HG02870 (cell line): ENCODE measurements around the gene RAB28.

Experiments
- ATAC-seq: cut with Tn5 transposase; IDR thresholded peaks from one replicate; pipeline ENCODE4 v1.9.1; 2021; ENCODE audit warnings: mild to moderate bottlenecking, moderate library complexity; ENCODE audit not compliant: unreplicated experiment

Gene RAB28

DNA sequence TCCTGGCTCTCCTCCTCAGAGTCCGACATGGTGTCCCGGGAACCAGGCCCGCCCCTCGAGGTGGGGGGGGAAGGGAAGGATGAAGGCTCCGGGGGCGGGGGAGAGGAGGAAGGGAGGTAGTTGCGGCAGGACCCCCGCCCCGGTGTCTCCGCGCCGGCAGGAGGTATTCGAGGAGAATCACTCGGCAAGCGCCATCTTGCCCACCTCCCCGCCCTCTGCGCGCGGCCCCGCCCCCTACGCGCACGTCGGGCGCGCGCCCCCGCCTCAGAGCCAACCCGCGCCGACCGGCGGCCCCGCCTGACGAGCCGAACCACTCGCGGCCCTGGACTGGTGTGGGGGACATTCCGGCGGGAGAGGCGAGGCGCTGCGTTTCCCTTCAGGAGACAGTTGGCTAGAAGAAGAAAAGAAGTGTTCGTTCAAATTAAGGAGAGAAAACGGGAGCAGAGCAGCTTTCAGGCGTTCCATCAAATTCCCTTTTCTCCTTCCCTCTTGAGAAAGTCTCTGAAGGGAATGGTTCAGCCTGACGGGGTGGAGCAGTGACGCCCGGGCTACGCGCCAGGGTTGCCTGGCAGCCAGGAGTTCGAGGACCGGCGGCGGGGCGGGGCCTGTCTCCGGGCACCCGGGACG is at the start of gene RAB28:
TSS of gene RAB28 (minus strand) at position 219 of the 627 bp plus-strand sequence.
- peak; percentile 96 for ATAC-seq

GRCh38 chr4:13531625-13531998 is 47.5 kb upstream of the RAB28 start:
- ATAC-seq: no peak

DNA sequence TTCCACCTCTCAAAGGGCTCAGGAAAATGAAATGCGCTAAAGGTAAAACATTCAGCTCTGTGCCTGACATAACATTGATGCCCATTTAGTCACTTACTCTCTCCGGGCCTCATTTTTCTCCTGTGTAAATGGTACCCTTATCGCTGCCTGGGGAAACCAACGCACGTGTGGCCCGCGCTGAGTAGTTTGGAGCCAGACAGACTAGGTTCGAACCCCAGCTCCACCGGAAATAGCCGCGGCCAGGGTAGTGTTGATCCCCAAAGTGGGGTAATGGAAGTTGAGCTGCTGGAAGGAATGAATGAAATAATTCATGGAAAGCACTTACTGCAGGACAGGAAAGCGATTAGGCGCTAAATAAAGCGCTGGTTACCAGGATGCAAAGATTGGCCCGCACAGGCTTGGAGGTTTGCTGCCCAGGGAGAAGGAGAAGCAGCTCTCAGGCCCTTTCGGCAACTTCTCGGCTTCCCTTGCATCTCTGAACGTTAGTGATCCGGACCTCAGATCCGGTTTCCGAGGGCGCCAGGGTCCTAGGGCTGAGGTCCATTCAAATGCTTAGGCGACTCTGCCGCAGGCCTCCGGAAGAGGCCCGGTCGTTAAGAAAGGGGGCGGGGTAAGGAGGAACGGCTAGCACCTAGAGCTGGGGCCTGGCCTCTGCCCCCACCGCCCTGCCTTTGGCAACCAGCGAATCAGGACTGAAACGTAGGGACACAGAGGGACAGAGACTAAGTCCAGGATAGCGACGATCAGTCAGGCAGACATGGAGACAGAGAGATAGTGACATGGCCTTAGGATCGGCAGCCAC is 46.9 kb upstream of the RAB28 start:
- ATAC-seq: no peak

- ATAC-seq: no peak
Measured at GRCh38 chr4:13529128-13529919, 45.2 kb upstream of the RAB28 start.

DNA sequence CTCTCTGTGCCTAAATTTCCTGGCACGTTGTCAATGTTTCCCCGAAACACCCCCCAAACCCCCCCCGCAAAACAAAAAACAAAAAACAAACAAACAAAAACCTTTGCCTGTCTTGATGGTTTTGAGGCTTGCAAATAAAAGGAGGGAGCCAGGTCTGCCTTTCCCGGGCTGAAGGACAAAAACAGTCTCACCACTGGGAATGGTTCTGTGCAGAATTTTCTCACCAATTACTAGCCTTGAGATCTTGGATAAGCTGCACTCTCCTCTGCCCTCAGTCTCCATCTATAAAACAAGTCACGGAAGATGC is 44.6 kb upstream of the RAB28 start:
- no peak for ATAC-seq

DNA sequence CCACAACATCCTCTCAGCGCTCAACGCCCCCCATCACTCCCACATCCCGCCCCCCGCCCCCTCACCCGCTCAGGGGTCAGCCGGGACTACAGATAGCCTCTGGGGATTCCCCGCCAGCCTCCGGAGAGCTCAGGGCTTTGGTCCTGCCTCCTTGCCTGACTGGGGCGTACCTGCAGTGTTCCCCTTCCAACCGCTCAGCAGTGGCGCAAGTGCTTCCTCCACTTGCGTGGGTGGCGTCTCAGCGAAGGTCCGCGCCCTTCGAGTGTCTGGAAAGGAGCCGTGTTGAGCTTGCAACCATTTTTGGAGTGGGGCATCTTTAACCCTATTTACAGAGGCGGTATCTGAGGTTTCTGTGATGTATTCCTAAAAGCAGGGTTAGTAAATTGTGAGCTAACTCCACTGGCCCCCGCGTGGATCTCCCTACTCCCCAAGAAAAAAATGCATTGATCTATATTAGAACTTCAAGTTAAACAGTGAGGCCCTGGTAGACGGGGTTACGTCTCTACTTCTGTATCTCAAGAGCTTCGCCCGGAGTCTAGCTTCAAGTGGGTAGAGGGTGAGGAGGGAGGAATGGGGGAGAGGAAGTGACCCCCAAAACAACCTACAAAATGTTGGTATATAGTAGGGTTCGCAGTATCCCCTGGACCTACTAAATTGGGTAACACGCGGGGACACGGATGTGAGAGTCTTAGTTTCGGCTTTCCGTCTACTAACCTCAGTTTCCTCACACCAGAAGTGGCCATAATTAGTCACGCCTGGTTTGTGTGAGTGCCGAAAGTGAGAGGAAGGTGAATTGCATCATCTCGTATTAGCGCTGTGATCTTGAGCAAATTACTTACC is 44.1 kb upstream of the RAB28 start:
- ATAC-seq: peak; percentile 74

- no peak for ATAC-seq
Measured at GRCh38 chr4:13527192-13527980, 43.2 kb upstream of the RAB28 start.

- no peak for ATAC-seq
Measured at GRCh38 chr4:13526658-13527057, 42.5 kb upstream of the RAB28 start.

DNA sequence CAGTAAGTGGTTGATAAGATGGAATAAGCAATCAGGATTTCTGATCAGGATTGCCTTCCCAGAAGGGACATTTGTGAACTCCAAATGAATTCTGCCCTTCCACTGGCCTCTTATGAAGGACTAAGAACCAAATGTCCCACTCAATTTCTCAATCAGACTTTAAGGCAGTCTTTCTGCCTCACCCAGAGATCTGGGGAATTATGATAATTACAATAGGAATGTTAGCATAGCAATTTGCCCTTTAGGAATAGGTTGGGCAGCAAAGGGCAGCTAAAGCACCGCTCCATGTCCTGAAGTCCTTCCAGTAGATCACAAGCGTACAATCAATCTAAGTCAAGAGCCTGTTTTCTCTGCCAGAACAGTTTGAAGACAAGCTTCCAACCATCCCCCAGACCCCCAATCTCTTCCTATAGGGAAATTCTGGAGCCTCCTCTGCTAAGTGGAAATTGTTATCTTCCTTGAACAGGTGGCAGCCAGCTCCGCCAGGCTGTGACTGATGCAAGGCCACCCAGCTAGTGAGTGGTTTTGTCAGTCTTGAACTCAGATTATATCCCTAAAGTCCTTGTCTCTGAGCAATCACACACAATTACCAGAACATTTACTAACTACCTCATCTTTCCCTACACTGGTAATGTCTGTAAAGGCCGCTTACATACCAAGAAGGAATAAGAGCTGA is 41.6 kb upstream of the RAB28 start:
- no peak for ATAC-seq

GRCh38 chr4:13524504-13525243 is 40.5 kb upstream of the RAB28 start:
- ATAC-seq: no peak

- ATAC-seq: no peak
Measured at GRCh38 chr4:13523591-13524503, 39.7 kb upstream of the RAB28 start.

GRCh38 chr4:13523105-13523477 is 39.0 kb upstream of the RAB28 start:
- no peak for ATAC-seq

- no peak for ATAC-seq
Measured at GRCh38 chr4:13522282-13523104, 38.4 kb upstream of the RAB28 start.

DNA sequence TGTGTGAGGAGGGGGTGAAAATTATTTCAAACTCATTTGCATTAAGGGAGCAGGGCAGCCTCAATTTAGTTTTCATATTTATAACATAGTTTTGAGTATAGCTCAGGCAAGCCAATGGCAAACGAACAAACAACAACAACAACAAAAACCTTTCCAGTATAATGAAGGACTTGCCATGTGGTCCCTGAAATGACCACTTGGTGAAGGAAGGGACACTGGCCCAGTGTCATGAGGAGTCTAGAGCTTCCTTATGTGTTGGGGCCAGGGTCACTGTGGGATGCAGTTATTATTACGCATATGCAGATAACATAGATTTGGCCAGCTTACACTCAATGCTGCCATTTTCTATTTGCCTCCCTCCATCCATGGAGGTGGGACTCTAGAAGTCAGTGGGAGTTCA is 36.9 kb upstream of the RAB28 start:
- ATAC-seq: no peak

- ATAC-seq: no peak
Measured at GRCh38 chr4:13516315-13516860, 32.2 kb upstream of the RAB28 start.

DNA sequence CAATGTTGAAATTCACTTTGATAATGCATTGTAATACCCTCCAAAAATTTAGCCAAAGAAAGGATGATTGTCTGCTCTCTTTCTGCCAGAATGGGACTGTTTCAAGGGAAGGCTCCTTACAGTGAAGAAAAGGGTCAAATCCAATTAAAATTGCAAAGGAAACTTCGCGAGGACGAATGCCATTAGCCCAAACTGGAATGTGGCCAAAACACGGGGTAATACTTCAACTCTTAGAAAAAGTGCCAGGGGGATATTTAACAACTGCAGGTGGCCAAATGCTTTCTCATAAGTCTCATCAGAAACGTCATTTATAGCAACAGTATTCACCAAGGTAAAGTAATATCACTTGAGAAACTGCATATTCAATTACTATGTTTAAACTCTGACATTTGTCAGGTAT is 31.1 kb upstream of the RAB28 start:
- ATAC-seq: no peak

GRCh38 chr4:13514722-13515121 is 30.6 kb upstream of the RAB28 start:
- ATAC-seq: no peak
